Measurements from ENCODE around the gene ICE2.

Gene ICE2

DNA sequence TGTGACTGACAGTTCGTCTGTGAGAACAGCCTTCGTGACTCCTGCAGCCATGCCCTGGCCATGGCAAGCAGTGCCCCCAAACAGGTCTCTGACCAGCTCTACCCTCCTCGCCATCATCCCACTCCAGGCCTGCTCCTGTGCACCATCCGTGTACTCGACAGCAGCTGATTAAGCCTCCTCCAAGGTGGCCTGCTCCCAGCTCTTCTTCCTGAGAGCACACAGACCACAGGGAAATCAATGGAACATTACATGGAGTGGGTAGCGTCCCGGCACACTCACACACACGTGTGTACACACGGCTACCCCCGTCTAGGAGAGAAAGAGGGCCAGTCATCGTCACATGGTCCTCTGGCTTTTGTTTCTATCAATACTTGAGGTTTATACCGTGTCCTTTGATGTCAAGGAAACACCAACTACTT lies 102.3 kb downstream of the ICE2 start:
- Histone ChIP-seq H3K36me3 (ENCODE audit: insufficient read depth, low read length) (peaks cover 63% of the 10 kb centered on the region), H3K79me2 (ENCODE audit: control insufficient read depth, insufficient read depth, low read length, unreplicated experiment) (peaks cover 78% of the 10 kb centered on the region), H3K27me3 (ENCODE audit: insufficient read depth, low read length) (no peaks in the 10 kb centered on the region), H3K4me3 (ENCODE audit: low read depth, low read length) (no peak overlapping the region), H3K4me1 (ENCODE audit: control insufficient read depth, insufficient read depth, low read length, unreplicated experiment) (peaks cover 94% of the 10 kb centered on the region), H3K27ac (ENCODE audit: low read depth, low read length) (peak overlapping the region; percentile 98), H2AFZ (ENCODE audit: low read length, unreplicated experiment) (no peak overlapping the region)

DNA sequence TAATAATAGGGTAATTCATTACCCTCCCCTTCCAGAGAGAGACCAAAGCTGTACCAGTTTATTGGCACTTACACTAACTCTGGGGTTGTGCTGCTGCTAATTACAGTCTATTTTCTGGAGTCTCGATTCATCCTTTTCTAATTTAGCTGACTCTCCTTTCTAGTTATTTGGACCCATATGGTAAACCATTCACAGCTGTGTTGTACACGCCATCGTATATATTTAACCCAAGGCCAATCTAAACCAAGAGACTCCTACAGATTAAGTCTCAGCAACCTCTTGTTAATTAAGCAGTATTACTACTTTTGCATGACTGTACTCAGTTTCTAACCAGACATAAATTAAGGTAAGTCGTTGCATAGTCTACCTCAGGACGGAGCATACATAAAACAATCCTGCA lies 103.6 kb downstream of the ICE2 start:
- peaks cover 77% of the 10 kb centered on the region for H3K79me2 ChIP-seq (ENCODE audit: control insufficient read depth, insufficient read depth, low read length, unreplicated experiment)
- H3K4me3 ChIP-seq (ENCODE audit: low read depth, low read length): peak overlapping the region; percentile 15; the same call in 1 of the 2 replicates
- no peak overlapping the region for H2AFZ ChIP-seq (ENCODE audit: low read length, unreplicated experiment)
- peaks cover 62% of the 10 kb centered on the region for H3K36me3 ChIP-seq (ENCODE audit: insufficient read depth, low read length)
- H3K4me1 ChIP-seq (ENCODE audit: control insufficient read depth, insufficient read depth, low read length, unreplicated experiment): peaks cover 93% of the 10 kb centered on the region
- peak overlapping the region; percentile 98 for H3K27ac ChIP-seq (ENCODE audit: low read depth, low read length)
- no peaks in the 10 kb centered on the region for H3K27me3 ChIP-seq (ENCODE audit: insufficient read depth, low read length)

- H3K27me3 ChIP-seq (ENCODE audit: insufficient read depth, low read length): no peaks in the 10 kb centered on the region
- H3K4me3 ChIP-seq (ENCODE audit: low read depth, low read length): peak overlapping the region; percentile 25; the same call in 1 of the 2 replicates
- H3K36me3 ChIP-seq (ENCODE audit: insufficient read depth, low read length): peaks cover 64% of the 10 kb centered on the region
- H3K79me2 ChIP-seq (ENCODE audit: control insufficient read depth, insufficient read depth, low read length, unreplicated experiment): peaks cover 77% of the 10 kb centered on the region
- peaks cover 93% of the 10 kb centered on the region for H3K4me1 ChIP-seq (ENCODE audit: control insufficient read depth, insufficient read depth, low read length, unreplicated experiment)
- no peak overlapping the region for H2AFZ ChIP-seq (ENCODE audit: low read length, unreplicated experiment)
- H3K27ac ChIP-seq (ENCODE audit: low read depth, low read length): peak overlapping the region; percentile 98
Measured at GRCh38 chr15:60374628-60375081, 104.3 kb downstream of the ICE2 start.

- H3K36me3 ChIP-seq (ENCODE audit: insufficient read depth, low read length): peaks cover 65% of the 10 kb centered on the region
- no peak overlapping the region for H2AFZ ChIP-seq (ENCODE audit: low read length, unreplicated experiment)
- H3K4me1 ChIP-seq (ENCODE audit: control insufficient read depth, insufficient read depth, low read length, unreplicated experiment): peaks cover 93% of the 10 kb centered on the region
- H3K27me3 ChIP-seq (ENCODE audit: insufficient read depth, low read length): no peaks in the 10 kb centered on the region
- H3K79me2 ChIP-seq (ENCODE audit: control insufficient read depth, insufficient read depth, low read length, unreplicated experiment): peaks cover 77% of the 10 kb centered on the region
- H3K4me3 ChIP-seq (ENCODE audit: low read depth, low read length): peak overlapping the region; percentile 25; the same call in 1 of the 2 replicates
- H3K27ac ChIP-seq (ENCODE audit: low read depth, low read length): peak overlapping the region; percentile 98
Measured at GRCh38 chr15:60374209-60374608, 104.7 kb downstream of the ICE2 start.

DNA sequence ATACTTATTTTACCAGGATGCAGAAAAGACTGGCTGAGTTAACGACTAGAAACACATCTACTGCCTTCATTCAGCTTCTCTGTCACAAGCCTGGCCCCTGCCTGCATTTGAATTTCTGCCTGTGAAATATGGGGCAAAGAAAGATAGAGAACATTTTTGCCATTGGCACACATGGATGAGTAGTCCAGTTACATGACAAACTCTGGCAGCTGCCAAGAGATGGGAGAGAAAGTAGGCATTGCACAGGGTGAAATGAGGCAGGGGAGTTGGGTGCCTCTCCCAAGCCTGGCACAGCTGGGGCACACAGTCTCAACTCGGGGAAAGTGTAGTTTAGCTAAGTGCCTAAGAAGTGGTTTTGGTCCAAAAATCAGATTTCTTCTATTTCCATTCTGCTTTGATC lies 105.2 kb downstream of the ICE2 start:
- H3K79me2 ChIP-seq (ENCODE audit: control insufficient read depth, insufficient read depth, low read length, unreplicated experiment): peaks cover 81% of the 10 kb centered on the region

DNA sequence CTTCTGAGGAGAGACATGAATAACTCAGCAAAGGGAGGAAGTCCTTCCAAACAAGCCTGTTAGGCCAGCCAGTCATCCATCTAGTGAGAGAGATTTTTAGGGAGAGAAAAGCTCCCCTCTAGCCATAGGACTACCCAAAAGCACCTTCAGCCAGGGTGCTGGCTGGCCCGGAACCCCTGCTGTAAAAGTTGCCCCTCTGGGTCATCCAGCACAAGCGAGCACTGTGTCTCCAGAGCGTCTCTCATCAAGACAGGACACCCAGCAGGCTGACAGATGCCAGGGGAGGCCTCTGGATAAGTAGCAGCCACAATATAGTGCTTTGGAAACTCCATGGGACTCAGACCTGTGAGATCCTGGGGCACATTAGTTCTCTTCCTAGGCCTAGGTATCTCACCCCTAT lies 105.6 kb downstream of the ICE2 start:
- Histone ChIP-seq H3K36me3 (ENCODE audit: insufficient read depth, low read length) (peaks cover 74% of the 10 kb centered on the region), H3K27me3 (ENCODE audit: insufficient read depth, low read length) (no peaks in the 10 kb centered on the region), H3K27ac (ENCODE audit: low read depth, low read length) (peak overlapping the region; percentile 98), H3K4me1 (ENCODE audit: control insufficient read depth, insufficient read depth, low read length, unreplicated experiment) (peaks cover 96% of the 10 kb centered on the region), H2AFZ (ENCODE audit: low read length, unreplicated experiment) (no peak overlapping the region), H3K79me2 (ENCODE audit: control insufficient read depth, insufficient read depth, low read length, unreplicated experiment) (peaks cover 81% of the 10 kb centered on the region), H3K4me3 (ENCODE audit: low read depth, low read length) (no peak overlapping the region)

More for the DNA sequence above, 105.2 kb downstream of the ICE2 start:
- Histone ChIP-seq H3K4me1 (ENCODE audit: control insufficient read depth, insufficient read depth, low read length, unreplicated experiment) (peaks cover 95% of the 10 kb centered on the region), H2AFZ (ENCODE audit: low read length, unreplicated experiment) (no peak overlapping the region), H3K27me3 (ENCODE audit: insufficient read depth, low read length) (no peaks in the 10 kb centered on the region), H3K4me3 (ENCODE audit: low read depth, low read length) (peak overlapping the region; percentile 25; the same call in 1 of the 2 replicates), H3K36me3 (ENCODE audit: insufficient read depth, low read length) (peaks cover 69% of the 10 kb centered on the region), H3K27ac (ENCODE audit: low read depth, low read length) (peak overlapping the region; percentile 98)

GRCh38 chr15:60372756-60373155 lies 106.2 kb downstream of the ICE2 start:
- peaks cover 75% of the 10 kb centered on the region for H3K36me3 ChIP-seq (ENCODE audit: insufficient read depth, low read length)
- H3K79me2 ChIP-seq (ENCODE audit: control insufficient read depth, insufficient read depth, low read length, unreplicated experiment): peaks cover 78% of the 10 kb centered on the region
- H3K4me1 ChIP-seq (ENCODE audit: control insufficient read depth, insufficient read depth, low read length, unreplicated experiment): peaks cover 92% of the 10 kb centered on the region

GRCh38 chr15:60372227-60372626 lies 106.7 kb downstream of the ICE2 start:
- Histone ChIP-seq H3K27ac (ENCODE audit: low read depth, low read length) (peak overlapping the region; percentile 98), H3K4me3 (ENCODE audit: low read depth, low read length) (no peak overlapping the region), H2AFZ (ENCODE audit: low read length, unreplicated experiment) (no peak overlapping the region), H3K79me2 (ENCODE audit: control insufficient read depth, insufficient read depth, low read length, unreplicated experiment) (peaks cover 73% of the 10 kb centered on the region), H3K27me3 (ENCODE audit: insufficient read depth, low read length) (no peaks in the 10 kb centered on the region), H3K4me1 (ENCODE audit: control insufficient read depth, insufficient read depth, low read length, unreplicated experiment) (peaks cover 87% of the 10 kb centered on the region), H3K36me3 (ENCODE audit: insufficient read depth, low read length) (peaks cover 70% of the 10 kb centered on the region)

More at GRCh38 chr15:60372756-60373155, 106.2 kb downstream of the ICE2 start:
- Histone ChIP-seq H2AFZ (ENCODE audit: low read length, unreplicated experiment) (no peak overlapping the region), H3K27ac (ENCODE audit: low read depth, low read length) (peak overlapping the region; percentile 98), H3K4me3 (ENCODE audit: low read depth, low read length) (no peak overlapping the region), H3K27me3 (ENCODE audit: insufficient read depth, low read length) (no peaks in the 10 kb centered on the region)

DNA sequence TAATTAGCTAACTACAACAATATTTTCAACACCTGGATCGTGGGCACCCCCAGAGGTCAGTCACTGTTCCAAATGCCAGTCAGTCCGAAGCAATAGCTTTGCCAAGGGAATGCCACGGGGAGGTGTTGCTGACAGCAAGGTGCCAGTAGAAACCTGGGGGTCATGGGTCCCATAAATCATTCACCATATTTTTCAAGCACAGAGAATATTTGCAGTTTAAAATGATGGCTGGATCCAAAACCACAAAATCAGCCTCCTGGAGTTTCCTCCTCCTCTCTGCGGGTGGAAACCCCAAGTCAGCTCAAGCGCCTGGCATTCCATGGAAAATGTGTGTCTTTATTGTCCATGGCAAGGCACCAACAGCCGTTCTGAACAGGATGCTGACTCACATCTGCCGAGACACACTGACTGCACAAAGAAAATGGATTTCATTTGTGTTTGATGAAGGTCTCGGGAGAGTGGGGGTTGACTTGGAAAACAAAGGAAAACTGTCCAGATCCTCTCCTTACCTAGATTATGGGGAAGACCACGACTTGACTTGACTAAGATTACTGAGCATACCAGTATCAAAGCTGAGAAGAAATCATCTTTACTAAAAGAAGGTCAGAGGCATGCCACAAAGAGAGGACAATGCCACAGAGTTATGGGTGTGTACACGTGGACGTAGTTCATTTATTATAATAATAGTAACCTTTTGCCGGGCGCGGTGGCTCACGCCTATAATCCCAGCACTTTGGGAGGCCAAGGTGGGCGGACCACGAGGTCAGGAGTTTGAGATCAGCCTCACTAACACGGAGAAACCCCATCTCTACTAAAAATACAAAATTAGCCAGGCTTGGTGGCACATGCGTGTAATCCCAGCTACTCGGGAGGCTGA lies 107.5 kb downstream of the ICE2 start:
- peak overlapping the region; percentile 51 for H3K4me3 ChIP-seq (ENCODE audit: low read depth, low read length)
- no peaks in the 10 kb centered on the region for H3K27me3 ChIP-seq (ENCODE audit: insufficient read depth, low read length)
- peaks cover 65% of the 10 kb centered on the region for H3K79me2 ChIP-seq (ENCODE audit: control insufficient read depth, insufficient read depth, low read length, unreplicated experiment)
- H3K27ac ChIP-seq (ENCODE audit: low read depth, low read length): peak overlapping the region; percentile 98
- H2AFZ ChIP-seq (ENCODE audit: low read length, unreplicated experiment): no peak overlapping the region
- H3K36me3 ChIP-seq (ENCODE audit: insufficient read depth, low read length): peaks cover 62% of the 10 kb centered on the region
- peaks cover 78% of the 10 kb centered on the region for H3K4me1 ChIP-seq (ENCODE audit: control insufficient read depth, insufficient read depth, low read length, unreplicated experiment)

DNA sequence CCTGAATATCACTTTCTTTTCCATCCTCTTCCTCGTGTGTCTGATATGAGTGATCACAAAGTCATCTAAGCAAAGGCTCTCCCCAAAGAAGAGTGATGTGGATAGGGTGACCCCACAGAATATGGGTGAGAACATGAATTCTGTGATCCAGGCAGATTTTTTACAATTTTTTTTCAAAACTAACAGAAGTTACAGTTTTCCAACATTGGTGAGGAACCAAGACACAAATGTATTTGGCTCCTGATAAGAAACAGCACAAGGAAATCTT lies 108.1 kb downstream of the ICE2 start:
- H3K4me3 ChIP-seq (ENCODE audit: low read depth, low read length): peak overlapping the region; percentile 51
- H3K79me2 ChIP-seq (ENCODE audit: control insufficient read depth, insufficient read depth, low read length, unreplicated experiment): peaks cover 60% of the 10 kb centered on the region
- H3K27me3 ChIP-seq (ENCODE audit: insufficient read depth, low read length): no peaks in the 10 kb centered on the region
- peaks cover 73% of the 10 kb centered on the region for H3K4me1 ChIP-seq (ENCODE audit: control insufficient read depth, insufficient read depth, low read length, unreplicated experiment)
- H3K27ac ChIP-seq (ENCODE audit: low read depth, low read length): peak overlapping the region; percentile 98
- H2AFZ ChIP-seq (ENCODE audit: low read length, unreplicated experiment): no peak overlapping the region
- peaks cover 60% of the 10 kb centered on the region for H3K36me3 ChIP-seq (ENCODE audit: insufficient read depth, low read length)

Data from ACC112 (cell line).